Loucy (cell line): ENCODE measurements around the gene CD109.

Experiments used
- H2AFZ ChIP-seq: fragments of 200-600 bp; sonication (generic); 2 replicates; pipeline ENCODE4 v1.6.0; 2016; ENCODE audit warnings: antibody characterized with exemption, mild to moderate bottlenecking, low read length, moderate library complexity
- H3F3A ChIP-seq: fragments of 200-600 bp; 2 replicates; pipeline ENCODE4 v1.6.0; 2016; ENCODE audit warnings: antibody characterized with exemption, low read depth, mild to moderate bottlenecking
- H3K27me3 ChIP-seq: fragments of 200-600 bp; sonication (generic); 2 replicates; pipeline ENCODE4 v1.6.1; 2014; ENCODE audit warnings: low read length, mild to moderate bottlenecking; ENCODE audit not compliant: insufficient read depth, poor library complexity, severe bottlenecking
- H3K36me3 ChIP-seq: fragments of 200-600 bp; sonication (generic); 2 replicates; pipeline ENCODE4 v1.6.1; 2016; ENCODE audit warnings: low read length; ENCODE audit not compliant: insufficient read depth
- H3K4me1 ChIP-seq: fragments of 200-600 bp; sonication (generic); 2 replicates; pipeline ENCODE4 v1.5.1; 2014; ENCODE audit warnings: low read length, mild to moderate bottlenecking; ENCODE audit not compliant: insufficient read depth, poor library complexity, severe bottlenecking
- H3K4me2 ChIP-seq: fragments of 200-600 bp; sonication (generic); 2 replicates; pipeline ENCODE4 v1.6.0; 2014; ENCODE audit warnings: antibody characterized with exemption, low read length, low read depth, mild to moderate bottlenecking; ENCODE audit not compliant: poor library complexity, severe bottlenecking
- H3K4me3 ChIP-seq: fragments of 200-600 bp; sonication (generic); 2 replicates; pipeline ENCODE4 v1.5.1; 2014; ENCODE audit warnings: low read length, mild to moderate bottlenecking, mixed read lengths; ENCODE audit not compliant: poor library complexity, severe bottlenecking
- H3K79me2 ChIP-seq: fragments of 200-600 bp; sonication (generic); 2 replicates; pipeline ENCODE4 v1.6.1; 2014; ENCODE audit warnings: low read length; ENCODE audit not compliant: insufficient read depth
- H3K9ac ChIP-seq: fragments of 200-600 bp; sonication (generic); 2 replicates; pipeline ENCODE4 v1.6.0; 2014; ENCODE audit warnings: mild to moderate bottlenecking, low read depth, low read length, moderate library complexity; ENCODE audit not compliant: poor library complexity, severe bottlenecking
- H3K9me2 ChIP-seq: fragments of 200-600 bp; sonication (generic); replicated peaks from 2 replicates; pipeline ENCODE4 v1.6.1; 2016; ENCODE audit warnings: low read depth, low read length, mixed read lengths
- H3K9me3 ChIP-seq: fragments of 200-600 bp; sonication (generic); 2 replicates; pipeline ENCODE4 v1.6.1; 2014; ENCODE audit warnings: mild to moderate bottlenecking, antibody characterized with exemption, low read length, low read depth; ENCODE audit not compliant: insufficient read depth
- H4K20me1 ChIP-seq: fragments of 200-600 bp; sonication (generic); 2 replicates; pipeline ENCODE4 v1.6.0; 2014; ENCODE audit warnings: antibody characterized with exemption, low read length, mild to moderate bottlenecking; ENCODE audit not compliant: insufficient read depth, poor library complexity, severe bottlenecking
- CTCF ChIP-seq: fragments of 200-600 bp; sonication (generic); conservative IDR thresholded peaks from 2 replicates; pipeline ENCODE4 v1.5.1; 2014; ENCODE audit warnings: mild to moderate bottlenecking, antibody characterized with exemption, low read length
- EZH2phosphoT487 ChIP-seq: fragments of 200-600 bp; IDR thresholded peaks from 2 replicates; pipeline ENCODE4 v1.6.1; 2018; ENCODE audit warnings: antibody characterized with exemption, mild to moderate bottlenecking, moderate library complexity, borderline replicate concordance

CD109 gene

GRCh38 chr6:73688351-73688750 is 7.7 kb upstream of the CD109 start:
- no peaks in the 10 kb centered on the region for H4K20me1 ChIP-seq
- no peak overlapping the region for H2AFZ ChIP-seq
- H3F3A ChIP-seq = no peaks in the 10 kb centered on the region
- H3K9me2 ChIP-seq = no peaks in the 10 kb centered on the region
- no peaks in the 10 kb centered on the region for H3K27me3 ChIP-seq
- H3K4me1 ChIP-seq = no peaks in the 10 kb centered on the region
- H3K9ac ChIP-seq = no peak overlapping the region
- no peaks in the 10 kb centered on the region for H3K79me2 ChIP-seq
- 0 out of 2 replicates have a peak, but pooled peaks cover under 1% of the 10 kb centered on the region for H3K9me3 ChIP-seq
- no peak overlapping the region for H3K4me2 ChIP-seq
- TF ChIP-seq CTCF = no peak
- TF ChIP-seq EZH2phosphoT487 = no peak
- H3K4me3 ChIP-seq = no peak overlapping the region
- no peaks in the 10 kb centered on the region for H3K36me3 ChIP-seq

GRCh38 chr6:73690056-73690455 is 5.9 kb upstream of the CD109 start:
- Histone ChIP-seq H4K20me1 (no peaks in the 10 kb centered on the region), H3K4me3 (no peak overlapping the region), H3K9ac (no peak overlapping the region), H3F3A (no peaks in the 10 kb centered on the region), H2AFZ (no peak overlapping the region), H3K27me3 (no peaks in the 10 kb centered on the region), H3K79me2 (no peaks in the 10 kb centered on the region), H3K4me1 (peaks cover 4% of the 10 kb centered on the region), H3K4me2 (no peak overlapping the region), H3K9me3 (no peaks in the 10 kb centered on the region), H3K9me2 (no peaks in the 10 kb centered on the region), H3K36me3 (no peaks in the 10 kb centered on the region)
- TF ChIP-seq EZH2phosphoT487 = no peak
- TF ChIP-seq CTCF = no peak

DNA sequence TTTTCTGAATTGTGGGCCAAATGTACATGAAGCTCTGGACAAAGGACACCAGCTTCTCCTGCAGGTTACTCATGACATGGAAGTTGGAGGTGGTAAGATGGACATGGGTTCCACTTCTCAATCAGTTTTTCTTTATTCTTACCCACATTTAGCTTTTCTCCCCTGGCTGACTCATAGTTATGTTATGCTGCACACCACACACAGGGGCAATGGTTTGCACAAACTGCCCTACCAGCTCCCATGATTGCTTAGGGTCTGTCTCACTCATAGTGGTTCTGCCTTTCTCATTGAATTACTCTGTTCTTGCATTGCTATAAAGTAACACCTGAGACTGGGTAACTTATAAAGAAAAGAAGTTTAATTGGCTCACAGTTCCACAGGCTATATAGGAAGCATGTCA is 4.5 kb upstream of the CD109 start:
- H3K36me3 ChIP-seq = no peaks in the 10 kb centered on the region
- H2AFZ ChIP-seq = no peak overlapping the region
- H3F3A ChIP-seq = no peaks in the 10 kb centered on the region
- H3K4me3 ChIP-seq = no peak overlapping the region
- TF ChIP-seq CTCF = no peak
- no peak for TF ChIP-seq EZH2phosphoT487
- peaks cover 2% of the 10 kb centered on the region; the same call in 1 of the 2 replicates for H3K79me2 ChIP-seq
- H3K9me3 ChIP-seq = no peaks in the 10 kb centered on the region
- H3K4me1 ChIP-seq = peaks cover 11% of the 10 kb centered on the region
- H3K27me3 ChIP-seq = no peaks in the 10 kb centered on the region
- no peak overlapping the region for H3K9ac ChIP-seq
- H4K20me1 ChIP-seq = no peaks in the 10 kb centered on the region
- H3K4me2 ChIP-seq = no peak overlapping the region
- H3K9me2 ChIP-seq = no peaks in the 10 kb centered on the region
